Erythroblast (primary cell): Measurements from ENCODE around the gene PPT1.

ENCODE experiments used
- GATA1 ChIP-seq: IDR thresholded peaks from 2 replicates; pipeline ENCODE4 v1.6.1; 2011; ENCODE audit warnings: low read depth, mild to moderate bottlenecking, control low read depth, low read length, moderate library complexity
- POLR2A ChIP-seq: IDR thresholded peaks from 2 replicates; pipeline ENCODE4 v1.6.1; 2011; ENCODE audit warnings: mild to moderate bottlenecking, low read length

GRCh38 chr1:40130892-40131291 lies 33.8 kb upstream of the PPT1 start:
- TF ChIP-seq POLR2A, result no peak
- no peak for TF ChIP-seq GATA1
